ENCODE measurements around the gene RHBG. TPM values are rescaled to one million over a fixed set of nuclear protein-coding genes. Genes with fewer than 3 reads are reported as not detected.

The RHBG gene
- total and polyA plus RNA-seq, 2 experiments from 2014 or later: 3.3 to 11.9 TPM

GRCh38 chr1:156385534-156386031 lies 16.6 kb downstream of the RHBG start:
- DNase-seq (ENCODE audit: low spot score): peak; percentile 85
- no peak overlapping the region for H3K4me3 ChIP-seq
- TF ChIP-seq, protein P1, sequence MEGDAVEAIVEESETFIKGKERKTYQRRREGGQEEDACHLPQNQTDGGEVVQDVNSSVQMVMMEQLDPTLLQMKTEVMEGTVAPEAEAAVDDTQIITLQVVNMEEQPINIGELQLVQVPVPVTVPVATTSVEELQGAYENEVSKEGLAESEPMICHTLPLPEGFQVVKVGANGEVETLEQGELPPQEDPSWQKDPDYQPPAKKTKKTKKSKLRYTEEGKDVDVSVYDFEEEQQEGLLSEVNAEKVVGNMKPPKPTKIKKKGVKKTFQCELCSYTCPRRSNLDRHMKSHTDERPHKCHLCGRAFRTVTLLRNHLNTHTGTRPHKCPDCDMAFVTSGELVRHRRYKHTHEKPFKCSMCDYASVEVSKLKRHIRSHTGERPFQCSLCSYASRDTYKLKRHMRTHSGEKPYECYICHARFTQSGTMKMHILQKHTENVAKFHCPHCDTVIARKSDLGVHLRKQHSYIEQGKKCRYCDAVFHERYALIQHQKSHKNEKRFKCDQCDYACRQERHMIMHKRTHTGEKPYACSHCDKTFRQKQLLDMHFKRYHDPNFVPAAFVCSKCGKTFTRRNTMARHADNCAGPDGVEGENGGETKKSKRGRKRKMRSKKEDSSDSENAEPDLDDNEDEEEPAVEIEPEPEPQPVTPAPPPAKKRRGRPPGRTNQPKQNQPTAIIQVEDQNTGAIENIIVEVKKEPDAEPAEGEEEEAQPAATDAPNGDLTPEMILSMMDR (IDR thresholded peaks at IDR 0.05; ENCODE audit: poor library complexity): peak; percentile 97
- TF ChIP-seq EZH2 (IDR thresholded peaks at IDR 0.05; ENCODE audit: borderline replicate concordance) (no peak), EZH2phosphoT487 (IDR thresholded peaks at IDR 0.05; ENCODE audit: low read depth, severe bottlenecking, unreplicated experiment) (no peak)

DNA sequence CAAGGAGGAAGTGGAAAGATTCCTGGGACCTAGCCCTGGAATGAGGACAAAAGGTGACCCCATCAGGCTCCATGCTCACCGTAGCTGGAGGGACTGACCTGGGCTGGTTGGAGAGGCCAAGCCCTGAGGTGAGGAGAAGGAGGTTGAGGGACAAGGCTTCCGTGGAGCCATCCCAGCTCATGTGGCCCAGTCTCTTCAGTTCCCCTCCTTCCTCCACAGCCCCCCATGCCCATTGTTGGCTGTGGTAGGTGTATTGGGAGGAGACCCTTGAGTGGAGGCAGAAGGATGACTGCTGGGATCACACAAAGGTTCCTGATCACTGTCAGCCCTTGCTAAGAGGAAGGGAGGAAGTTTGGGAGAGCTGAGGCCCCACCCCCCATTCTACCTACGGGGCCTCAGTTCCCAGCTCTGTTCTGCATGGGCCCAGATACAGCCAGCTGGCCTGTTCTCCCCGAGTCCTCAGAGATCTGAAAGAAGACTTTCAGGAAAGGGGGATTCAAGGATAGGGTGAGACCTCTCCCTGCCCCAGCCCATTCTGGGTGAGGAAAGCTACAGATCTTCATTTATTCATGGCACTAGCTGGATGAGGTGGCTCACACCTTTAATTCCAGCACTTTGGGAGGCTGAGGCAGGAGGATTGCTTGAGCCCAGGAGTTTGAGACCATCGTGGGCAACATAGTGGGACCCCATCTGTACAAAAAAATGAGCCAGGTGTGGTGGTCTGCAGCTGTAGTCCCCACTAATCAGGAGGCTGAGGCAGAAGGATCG lies 17.3 kb downstream of the RHBG start:
- no peaks in the 10 kb centered on the region for H3K4me1 ChIP-seq (ENCODE audit: insufficient read depth)
- H3K9me3 ChIP-seq (ENCODE audit: low read depth): no peaks in the 10 kb centered on the region
- no peaks in the 10 kb centered on the region for H3K36me3 ChIP-seq (replicated peaks; ENCODE audit: insufficient read depth, low read depth)
- peaks cover 47% of the 10 kb centered on the region for H3K27me3 ChIP-seq
- H2AFZ ChIP-seq: no peak overlapping the region
- no peaks in the 10 kb centered on the region for H4K20me1 ChIP-seq (ENCODE audit: insufficient read depth, poor library complexity, severe bottlenecking)
- no peaks in the 10 kb centered on the region for H3K9me2 ChIP-seq (replicated peaks; ENCODE audit: insufficient read depth)
- no peak for TF ChIP-seq EZH2phosphoT487 (IDR thresholded peaks at IDR 0.05; ENCODE audit: low read depth, severe bottlenecking, unreplicated experiment)
- TF ChIP-seq, protein P1 (IDR thresholded peaks at IDR 0.05; ENCODE audit: poor library complexity): no peak
- no peak for TF ChIP-seq EZH2 (IDR thresholded peaks at IDR 0.05; ENCODE audit: borderline replicate concordance)
- H3K4me3 ChIP-seq: no peak overlapping the region
- DNase-seq (ENCODE audit: low spot score): no peak
- no peaks in the 10 kb centered on the region for H3K79me2 ChIP-seq
- H3K4me2 ChIP-seq: no peak overlapping the region
- 87% methylated on average over 6 of the region's 6 CpGs for WGBS (ENCODE audit: low lambda C conversion rate, missing lambda C conversion rate)
- no peak overlapping the region for H3K27ac ChIP-seq

More at GRCh38 chr1:156385534-156386031, 16.6 kb downstream of the RHBG start:
- no peak overlapping the region for H3K27ac ChIP-seq
- H3K36me3 ChIP-seq (replicated peaks; ENCODE audit: insufficient read depth, low read depth): no peaks in the 10 kb centered on the region
- no peaks in the 10 kb centered on the region for H4K20me1 ChIP-seq (ENCODE audit: insufficient read depth, poor library complexity, severe bottlenecking)
- H3K4me1 ChIP-seq (ENCODE audit: insufficient read depth): no peaks in the 10 kb centered on the region
- peaks cover 40% of the 10 kb centered on the region for H3K27me3 ChIP-seq
- no peak overlapping the region for H3K4me2 ChIP-seq
- H3K9me3 ChIP-seq (ENCODE audit: low read depth): no peaks in the 10 kb centered on the region
- no peak overlapping the region for H2AFZ ChIP-seq
- 22% methylated on average over 9 of the region's 9 CpGs for WGBS (ENCODE audit: low lambda C conversion rate, missing lambda C conversion rate)
- no peaks in the 10 kb centered on the region for H3K9me2 ChIP-seq (replicated peaks; ENCODE audit: insufficient read depth)
- no peaks in the 10 kb centered on the region for H3K79me2 ChIP-seq

DNA sequence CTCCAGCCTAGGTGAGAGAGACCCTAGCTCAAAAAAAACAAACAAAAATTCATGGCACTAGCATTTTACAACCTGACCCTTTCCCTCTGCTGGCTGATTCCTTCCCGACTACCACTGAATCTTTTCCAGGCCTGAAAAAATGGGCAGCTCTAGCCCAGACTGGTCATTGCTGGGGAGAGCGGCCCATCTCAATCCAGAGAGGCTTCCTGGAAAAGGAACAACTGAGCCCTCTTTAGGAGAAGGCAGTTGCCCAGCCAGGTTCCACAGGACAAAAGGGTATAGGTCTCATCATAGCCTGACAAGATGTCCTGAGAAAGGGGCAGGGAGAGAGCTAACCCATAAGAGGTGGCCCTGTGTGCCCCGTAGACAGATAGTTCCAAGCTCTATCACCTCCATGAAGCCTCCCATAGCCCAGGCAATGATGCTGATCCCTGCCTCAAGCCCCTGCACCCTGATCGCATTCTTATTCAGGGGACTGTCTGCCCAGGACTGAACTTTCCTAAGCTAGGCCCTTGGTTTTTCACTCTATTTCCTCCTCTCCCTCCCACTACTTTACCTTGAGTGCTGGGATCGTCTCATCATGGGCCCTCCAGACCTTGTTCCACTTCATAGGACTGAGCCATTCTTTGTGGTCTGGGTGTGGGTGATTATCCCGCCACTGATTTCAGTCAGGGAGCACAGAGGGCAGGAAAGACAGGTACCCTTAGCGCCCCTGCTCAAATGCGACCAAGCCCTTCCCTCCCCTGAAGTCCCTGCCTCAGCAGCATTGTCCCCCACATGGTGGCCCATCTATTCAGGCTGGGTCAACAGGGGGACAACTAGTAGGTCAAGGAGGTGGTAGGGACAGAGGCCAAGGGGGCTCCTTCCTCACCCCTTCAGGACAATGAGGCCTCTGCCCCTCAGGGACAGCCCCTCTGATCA lies 18.2 kb downstream of the RHBG start:
- no peaks in the 10 kb centered on the region for H4K20me1 ChIP-seq (ENCODE audit: insufficient read depth, poor library complexity, severe bottlenecking)
- no peaks in the 10 kb centered on the region for H3K36me3 ChIP-seq (replicated peaks; ENCODE audit: insufficient read depth, low read depth)
- no peak overlapping the region for H3K4me3 ChIP-seq
- no peaks in the 10 kb centered on the region for H3K9me3 ChIP-seq (ENCODE audit: low read depth)
- no peaks in the 10 kb centered on the region for H3K79me2 ChIP-seq
- no peak for TF ChIP-seq EZH2phosphoT487 (IDR thresholded peaks at IDR 0.05; ENCODE audit: low read depth, severe bottlenecking, unreplicated experiment)
- TF ChIP-seq, protein P1 (IDR thresholded peaks at IDR 0.05; ENCODE audit: poor library complexity): no peak
- TF ChIP-seq EZH2 (IDR thresholded peaks at IDR 0.05; ENCODE audit: borderline replicate concordance): no peak
- no peak overlapping the region for H2AFZ ChIP-seq
- WGBS (ENCODE audit: low lambda C conversion rate, missing lambda C conversion rate): 85% methylated on average over 8 of the region's 8 CpGs
- H3K9me2 ChIP-seq (replicated peaks; ENCODE audit: insufficient read depth): no peaks in the 10 kb centered on the region
- no peaks in the 10 kb centered on the region for H3K4me1 ChIP-seq (ENCODE audit: insufficient read depth)
- no peak overlapping the region for H3K4me2 ChIP-seq
- no peak overlapping the region for H3K27ac ChIP-seq
- no peak for DNase-seq (ENCODE audit: low spot score)
- peaks cover 55% of the 10 kb centered on the region for H3K27me3 ChIP-seq

Measured in hepatocyte (in vitro differentiated cells).